ENCODE measurements around the gene KCNJ3.

KCNJ3 gene

DNA sequence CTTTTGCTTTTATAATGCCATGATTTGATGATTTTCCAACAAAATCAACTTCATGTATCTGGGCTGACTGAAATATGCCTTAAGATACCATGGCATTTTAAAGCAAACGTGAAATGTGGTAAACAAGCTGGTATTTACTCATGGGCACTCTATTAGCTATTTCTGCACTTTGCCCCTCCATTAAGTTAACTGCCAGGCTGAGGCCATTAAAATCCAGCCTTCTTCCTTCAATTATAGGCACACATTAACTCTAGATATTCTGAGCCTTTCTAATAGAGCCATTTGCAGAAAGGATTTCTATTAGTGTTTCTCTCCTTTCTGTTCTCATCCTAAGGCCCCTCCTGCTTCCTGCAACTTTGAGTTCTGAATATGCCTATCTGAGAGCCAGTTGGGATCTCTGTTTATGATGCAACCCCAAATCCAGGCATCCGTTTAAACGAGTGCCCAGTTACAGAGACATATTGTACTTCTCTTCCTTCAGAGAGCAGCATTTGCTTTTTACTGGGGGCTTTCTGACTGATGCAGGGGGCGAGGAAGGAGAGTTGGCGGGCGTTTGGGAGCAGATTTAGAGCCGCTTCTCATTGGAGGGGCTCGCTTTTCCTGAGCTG lies 1.6 kb upstream of the KCNJ3 start:
- H3K4me3 ChIP-seq (ENCODE audit: low read length): no peak overlapping the region
- no peak for TF ChIP-seq ZNF274 (IDR thresholded peaks at IDR 0.05; ENCODE audit: low read depth, low read length)

DNA sequence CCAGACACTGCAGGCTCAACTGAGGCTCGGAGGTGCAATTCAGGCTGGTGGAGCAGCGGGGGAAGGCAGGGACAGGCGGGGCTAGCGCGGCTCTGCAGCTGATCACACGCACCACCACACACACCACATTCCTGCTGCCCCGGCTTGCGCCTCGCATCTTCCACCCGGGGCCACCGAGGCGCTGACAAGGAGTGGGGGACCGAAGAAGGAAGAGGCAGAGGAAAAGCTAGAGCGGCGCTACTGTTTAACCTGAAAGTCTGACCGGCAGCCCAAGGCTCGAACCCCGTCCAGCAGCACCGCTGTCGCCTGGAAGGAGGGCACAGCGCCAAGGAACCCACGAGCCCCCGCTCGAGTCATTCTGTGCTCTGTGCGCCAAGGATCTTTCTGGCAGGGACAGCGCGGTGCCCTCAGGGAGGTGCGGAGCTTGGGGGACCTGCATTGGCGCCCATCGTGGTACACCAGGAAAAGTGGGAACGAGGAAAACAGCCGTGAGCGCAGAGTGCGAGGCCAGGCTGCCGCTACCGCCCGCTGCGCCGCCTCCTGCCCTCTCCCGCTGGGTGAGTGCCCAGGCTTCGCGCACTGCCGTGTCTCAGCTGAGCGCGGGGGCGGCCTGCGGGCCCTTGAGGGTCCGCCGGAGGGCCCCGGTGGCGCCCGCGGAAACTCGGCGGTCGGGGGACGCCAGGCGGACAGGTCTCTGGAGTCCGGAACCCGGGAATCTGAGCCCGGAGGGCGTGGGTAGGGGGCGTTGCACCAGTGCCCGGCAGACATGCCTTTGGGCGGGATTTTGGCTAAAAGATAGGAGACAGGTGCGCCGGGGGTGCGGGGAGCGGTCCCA lies 860 bp upstream of the KCNJ3 start:
- H3K4me3 ChIP-seq (ENCODE audit: low read length): no peak overlapping the region
- no peak for TF ChIP-seq ZNF274 (IDR thresholded peaks at IDR 0.05; ENCODE audit: low read depth, low read length)

DNA sequence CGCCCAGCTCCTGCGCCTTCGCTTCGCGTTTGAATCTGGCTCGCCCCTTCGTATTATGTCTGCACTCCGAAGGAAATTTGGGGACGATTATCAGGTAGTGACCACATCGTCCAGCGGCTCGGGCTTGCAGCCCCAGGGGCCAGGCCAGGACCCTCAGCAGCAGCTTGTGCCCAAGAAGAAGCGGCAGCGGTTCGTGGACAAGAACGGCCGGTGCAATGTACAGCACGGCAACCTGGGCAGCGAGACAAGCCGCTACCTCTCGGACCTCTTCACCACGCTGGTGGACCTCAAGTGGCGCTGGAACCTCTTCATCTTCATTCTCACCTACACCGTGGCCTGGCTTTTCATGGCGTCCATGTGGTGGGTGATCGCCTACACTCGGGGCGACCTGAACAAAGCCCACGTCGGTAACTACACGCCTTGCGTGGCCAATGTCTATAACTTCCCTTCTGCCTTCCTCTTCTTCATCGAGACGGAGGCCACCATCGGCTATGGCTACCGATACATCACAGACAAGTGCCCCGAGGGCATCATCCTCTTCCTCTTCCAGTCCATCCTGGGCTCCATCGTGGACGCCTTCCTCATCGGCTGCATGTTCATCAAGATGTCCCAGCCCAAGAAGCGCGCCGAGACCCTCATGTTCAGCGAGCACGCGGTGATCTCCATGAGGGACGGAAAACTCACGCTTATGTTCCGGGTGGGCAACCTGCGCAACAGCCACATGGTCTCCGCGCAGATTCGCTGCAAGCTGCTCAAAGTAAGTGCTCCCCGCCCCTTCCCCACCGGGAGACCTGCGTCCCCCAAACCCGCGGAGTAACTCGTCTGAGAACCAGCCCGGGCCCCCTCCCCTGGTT lies 453 bp downstream of the KCNJ3 start:
- no peak for TF ChIP-seq ZNF274 (IDR thresholded peaks at IDR 0.05; ENCODE audit: low read depth, low read length)
- no peak overlapping the region for H3K4me3 ChIP-seq (ENCODE audit: low read length)

DNA sequence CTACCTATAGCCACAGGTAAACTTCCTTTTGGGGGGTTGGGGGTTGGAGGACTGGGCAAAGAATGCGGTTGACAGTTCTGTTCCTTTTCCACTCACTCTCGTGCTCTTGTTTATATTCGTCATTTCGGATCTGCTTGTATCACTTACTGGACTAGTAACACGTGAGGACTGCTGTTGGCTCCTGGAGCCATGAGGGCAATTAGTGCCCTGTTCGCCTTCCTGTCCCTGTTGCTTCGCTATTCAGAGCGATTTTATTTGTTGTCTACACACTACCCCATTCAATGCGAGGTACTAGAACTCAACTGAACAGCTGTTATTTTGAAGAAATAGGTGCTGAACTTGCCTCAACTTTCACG lies 1.1 kb downstream of the KCNJ3 start:
- no peak for TF ChIP-seq ZNF274 (IDR thresholded peaks at IDR 0.05; ENCODE audit: low read depth, low read length)
- H3K4me3 ChIP-seq (ENCODE audit: low read length): no peak overlapping the region

DNA sequence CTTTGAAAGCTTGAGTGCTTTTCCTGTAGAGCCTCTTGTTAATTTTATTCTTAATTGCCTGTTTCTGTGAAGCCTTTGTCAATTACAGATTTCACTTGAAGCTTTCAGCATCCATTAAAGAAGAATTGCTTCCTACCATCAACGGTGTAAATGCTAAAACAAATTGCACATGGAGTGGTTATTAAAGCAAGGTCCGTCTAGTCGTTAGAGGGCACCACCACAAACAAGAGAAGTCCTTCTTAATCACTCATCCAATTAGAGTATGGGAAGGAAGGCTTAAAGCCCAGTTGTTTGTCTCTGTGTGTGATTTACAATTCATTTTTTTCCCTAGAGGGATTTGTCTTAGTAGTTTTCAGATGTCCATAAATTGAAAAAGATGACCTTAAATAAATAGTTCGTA lies 1.6 kb downstream of the KCNJ3 start:
- H3K4me3 ChIP-seq (ENCODE audit: low read length): no peak overlapping the region

DNA sequence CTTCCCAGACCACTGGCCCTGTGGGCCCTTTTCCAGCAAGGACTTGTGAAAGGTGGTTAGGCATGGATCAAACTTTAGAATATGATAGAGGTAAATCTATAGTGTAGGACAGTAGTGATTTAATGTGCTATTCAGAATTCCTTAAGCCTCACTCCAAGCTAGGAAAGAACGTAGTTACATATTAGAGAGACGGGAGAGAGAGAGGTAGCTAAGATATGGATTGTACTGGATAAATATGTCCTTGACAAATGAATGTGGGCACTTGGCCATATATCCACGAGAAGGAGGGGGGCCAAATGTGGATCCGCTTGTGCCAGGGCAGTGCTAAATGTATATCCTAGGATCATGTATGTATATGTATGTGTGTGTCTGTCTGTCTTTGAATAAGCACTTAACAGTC lies 6.5 kb downstream of the KCNJ3 start:
- H3K4me3 ChIP-seq (ENCODE audit: low read length): no peak overlapping the region
- no peak for TF ChIP-seq ZNF274 (IDR thresholded peaks at IDR 0.05; ENCODE audit: low read depth, low read length)

More for the DNA sequence above, 1.6 kb downstream of the KCNJ3 start:
- no peak for TF ChIP-seq ZNF274 (IDR thresholded peaks at IDR 0.05; ENCODE audit: low read depth, low read length)

DNA sequence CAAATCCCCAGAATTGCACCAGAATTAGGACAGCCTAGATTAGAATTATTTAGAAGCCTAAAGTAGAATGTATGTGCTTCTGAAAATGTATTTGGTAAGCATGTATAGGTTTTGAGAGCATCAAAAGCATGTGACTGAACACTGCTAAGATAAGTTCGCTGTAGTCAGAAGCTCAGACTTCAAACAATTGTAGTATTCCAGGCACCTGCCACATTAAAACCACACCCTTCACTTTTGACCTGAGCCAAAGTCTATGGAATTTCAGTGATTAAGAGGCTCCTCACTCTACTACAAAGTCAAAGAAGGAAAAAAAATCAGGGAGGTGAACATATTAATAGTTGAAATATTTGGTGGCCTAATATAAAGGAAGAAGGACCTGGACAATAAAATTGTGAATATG lies 8.2 kb downstream of the KCNJ3 start:
- H3K4me3 ChIP-seq (ENCODE audit: low read length): no peak overlapping the region
- no peak for TF ChIP-seq ZNF274 (IDR thresholded peaks at IDR 0.05; ENCODE audit: low read depth, low read length)

DNA sequence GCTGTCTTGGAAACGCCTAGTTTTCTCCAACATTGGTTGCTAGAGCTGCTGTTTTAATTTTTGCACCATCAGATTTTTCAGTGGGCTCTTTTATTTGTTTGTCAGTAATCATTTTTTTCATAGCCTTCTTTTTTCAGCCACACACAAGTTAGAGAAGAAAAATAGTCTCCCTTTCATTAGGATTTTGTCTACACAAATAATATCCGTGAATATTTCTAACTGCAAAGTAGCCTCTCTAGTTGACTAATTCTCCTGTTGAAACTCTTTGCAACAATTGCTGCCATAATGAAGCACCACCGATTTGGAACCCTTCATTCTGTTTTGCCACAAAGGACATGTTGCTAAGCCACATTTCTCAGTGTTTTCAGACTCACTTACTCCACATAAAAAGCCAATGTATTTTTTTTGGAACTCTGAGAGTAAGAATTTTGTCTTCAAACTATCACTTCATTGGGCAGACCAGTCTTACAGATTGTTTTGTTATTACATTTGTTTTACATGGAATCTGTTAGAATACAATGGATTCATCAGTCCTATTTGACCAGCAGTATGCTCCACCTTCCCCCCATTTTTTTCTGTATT lies 9.6 kb downstream of the KCNJ3 start:
- H3K4me3 ChIP-seq (ENCODE audit: low read length): no peak overlapping the region
- no peak for TF ChIP-seq ZNF274 (IDR thresholded peaks at IDR 0.05; ENCODE audit: low read depth, low read length)

DNA sequence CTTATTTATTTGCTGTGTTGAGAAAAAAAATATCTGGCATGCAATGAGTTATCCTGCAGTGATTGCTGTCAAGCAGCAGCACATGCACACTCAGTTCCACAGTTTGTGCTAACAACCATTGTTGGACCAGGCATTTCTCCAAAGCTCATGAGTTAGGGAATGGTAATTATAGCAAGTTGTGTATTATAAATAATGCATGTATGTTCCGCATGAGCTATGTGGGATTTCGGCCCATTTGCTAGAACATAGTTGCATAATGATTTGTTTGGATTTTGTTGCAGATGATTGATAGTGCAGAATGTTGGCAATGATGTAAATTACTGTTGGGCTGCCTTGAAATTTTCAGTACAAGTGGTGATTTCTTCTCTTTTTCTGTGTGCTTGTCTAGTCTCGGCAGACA lies 10.7 kb downstream of the KCNJ3 start:
- H3K4me3 ChIP-seq (ENCODE audit: low read length): no peak overlapping the region
- TF ChIP-seq ZNF274 (IDR thresholded peaks at IDR 0.05; ENCODE audit: low read depth, low read length): no peak

DNA sequence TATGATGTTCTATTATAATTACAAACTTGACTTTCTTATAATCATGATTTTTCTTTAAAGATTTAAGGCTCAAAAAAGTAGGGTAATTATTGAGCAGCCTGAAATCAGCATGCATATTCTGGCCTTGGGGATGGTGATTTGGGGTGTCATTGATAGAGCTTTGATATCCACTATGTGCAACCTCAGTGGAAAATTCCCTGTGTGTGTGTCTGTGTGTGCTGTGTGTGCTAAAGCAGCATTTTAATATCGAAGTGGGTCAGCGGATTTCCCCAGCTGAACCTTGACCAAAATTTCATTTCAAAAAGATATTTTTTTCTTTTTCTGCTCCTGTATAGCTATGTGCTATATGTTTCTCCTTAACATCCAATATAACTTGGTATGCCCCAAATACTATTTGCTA lies 11.6 kb downstream of the KCNJ3 start:
- no peak for TF ChIP-seq ZNF274 (IDR thresholded peaks at IDR 0.05; ENCODE audit: low read depth, low read length)
- no peak overlapping the region for H3K4me3 ChIP-seq (ENCODE audit: low read length)

DNA sequence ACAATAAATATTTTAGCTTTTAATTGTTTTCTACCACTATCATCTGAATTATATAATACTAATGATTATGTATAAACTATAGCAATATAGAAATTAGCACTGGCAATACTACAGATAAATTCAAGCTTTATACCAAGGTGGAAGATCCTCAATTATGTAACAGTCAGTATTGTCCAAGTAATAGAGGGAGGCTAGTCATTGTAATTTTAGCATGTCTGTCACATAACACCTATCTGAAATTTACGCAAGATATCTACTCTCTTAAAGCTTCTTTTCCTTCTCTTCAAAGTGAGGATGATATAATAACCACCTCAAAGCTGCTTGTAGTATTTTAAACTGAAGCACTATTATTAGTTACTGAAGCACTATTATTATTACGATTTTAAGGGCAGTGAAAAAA lies 12.2 kb downstream of the KCNJ3 start:
- H3K4me3 ChIP-seq (ENCODE audit: low read length): no peak overlapping the region
- TF ChIP-seq ZNF274 (IDR thresholded peaks at IDR 0.05; ENCODE audit: low read depth, low read length): no peak

DNA sequence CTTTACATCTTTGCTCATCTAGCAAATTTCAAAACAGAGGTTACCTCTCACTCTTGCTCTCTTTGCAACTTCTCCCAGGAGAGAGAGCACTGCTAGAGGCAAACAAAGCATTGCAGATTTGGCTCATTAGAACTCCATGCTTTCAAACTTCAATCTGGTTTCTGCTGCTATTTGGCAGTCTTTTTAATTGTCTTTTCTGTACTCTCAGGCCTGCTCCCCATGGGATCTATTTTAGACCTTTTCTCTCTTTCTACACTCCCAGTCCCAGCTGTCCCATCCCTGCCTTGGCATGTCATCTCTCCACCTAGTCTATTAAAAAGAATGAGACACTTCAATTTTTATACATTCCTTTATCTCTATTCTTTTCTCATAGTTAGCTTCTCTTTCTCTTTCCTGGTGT lies 15.2 kb downstream of the KCNJ3 start:
- no peak for TF ChIP-seq ZNF274 (IDR thresholded peaks at IDR 0.05; ENCODE audit: low read depth, low read length)
- H3K4me3 ChIP-seq (ENCODE audit: low read length): no peak overlapping the region

DNA sequence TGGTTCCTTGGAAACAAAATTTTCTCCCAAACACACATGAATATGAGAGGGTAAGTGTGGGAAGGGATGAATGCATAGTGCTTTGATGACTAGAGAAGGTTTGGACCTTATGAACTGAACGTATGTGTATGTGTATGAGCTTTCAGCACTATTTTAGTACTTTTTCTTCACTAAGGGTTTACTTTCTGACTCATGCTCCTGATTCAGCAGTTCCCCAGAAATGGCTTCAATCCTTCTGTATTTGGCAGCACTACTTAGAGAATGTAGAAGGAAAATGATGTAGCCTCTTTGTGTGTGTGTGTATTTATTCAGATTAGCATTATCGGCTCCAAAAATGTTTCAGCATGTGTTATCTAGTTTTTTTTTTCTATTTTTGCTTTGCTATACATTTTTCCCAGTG lies 22.2 kb downstream of the KCNJ3 start:
- no peak overlapping the region for H3K4me3 ChIP-seq (ENCODE audit: low read length)
- no peak for TF ChIP-seq ZNF274 (IDR thresholded peaks at IDR 0.05; ENCODE audit: low read depth, low read length)

DNA sequence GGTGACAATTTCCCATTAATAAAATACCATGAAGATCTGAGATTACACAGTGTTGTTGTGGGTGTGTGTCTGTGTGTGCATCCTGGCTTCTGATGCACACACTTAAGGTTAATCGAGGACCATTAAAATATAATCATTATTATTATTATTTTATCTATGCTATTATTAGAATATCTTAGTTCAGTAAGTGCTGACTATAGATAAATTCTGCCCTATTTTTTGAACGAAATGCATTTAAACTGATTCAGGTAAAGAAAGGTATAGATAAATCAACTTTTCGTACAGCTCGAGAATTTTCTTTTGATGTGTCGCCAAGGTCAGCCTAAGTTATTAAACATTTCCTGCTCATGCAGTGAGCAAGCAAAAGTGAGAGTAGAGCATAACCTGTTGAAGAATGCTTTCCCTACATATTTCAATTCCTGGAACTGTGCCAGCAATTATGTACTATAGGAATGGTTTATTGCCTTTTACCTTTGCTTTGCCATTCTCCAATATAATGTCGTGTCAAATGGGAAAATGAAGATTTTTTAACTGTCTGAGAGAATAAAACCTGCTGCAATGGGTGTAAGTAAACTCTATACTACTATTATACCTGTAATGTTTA lies 25.8 kb downstream of the KCNJ3 start:
- TF ChIP-seq ZNF274 (IDR thresholded peaks at IDR 0.05; ENCODE audit: low read depth, low read length): no peak
- H3K4me3 ChIP-seq (ENCODE audit: low read length): no peak overlapping the region

Measured in GM08714 (cell line).